Stimulated activated CD8-positive, alpha-beta memory T cell treated with anti-CD3 and anti-CD28 coated beads, Interleukin-12 subunit alpha, Interleukin-12 subunit beta, amount 100 ng/mL, for 4 hours (primary cell): ENCODE results near the gene RELN.

ENCODE experiments used
- DNase-seq: peaks from one replicate; pipeline ENCODE4 v3.0.0-alpha.2; 2020; ENCODE audit warnings: low read depth

RELN gene

GRCh38 chr7:103474956-103475355 is 514.5 kb downstream of the RELN start:
- no peak for DNase-seq

- no peak for DNase-seq
Measured at GRCh38 chr7:103469095-103469948, 520.1 kb downstream of the RELN start.

GRCh38 chr7:103466814-103467213 is 522.6 kb downstream of the RELN start:
- no peak for DNase-seq

GRCh38 chr7:103462358-103462757 is 527.1 kb downstream of the RELN start:
- DNase-seq, result no peak

GRCh38 chr7:103447073-103447960 is 542.1 kb downstream of the RELN start:
- no peak for DNase-seq

- no peak for DNase-seq
Measured at GRCh38 chr7:103446049-103446520, 543.4 kb downstream of the RELN start, which contains the start of gene SLC26A5. Gene SLC26A5, minus strand, starts transcription at chr7:103446207. Its CDS starts 24,693 bp downstream, at chr7:103421514.

GRCh38 chr7:103445228-103446048 is 544.0 kb downstream of the RELN start:
- DNase-seq, result no peak

- DNase-seq, result no peak
Measured at GRCh38 chr7:103439661-103440060, 549.8 kb downstream of the RELN start.

GRCh38 chr7:103437623-103438022 is 551.8 kb downstream of the RELN start:
- DNase-seq, result no peak

GRCh38 chr7:103432712-103433111 is 556.7 kb downstream of the RELN start:
- DNase-seq, result no peak

GRCh38 chr7:103425177-103425576 is 564.3 kb downstream of the RELN start:
- no peak for DNase-seq

- DNase-seq, result no peak
Measured at GRCh38 chr7:103423467-103424179, 565.8 kb downstream of the RELN start.
